Testis (tissue), 3 donors: Measurements from ENCODE around the gene DNAJC6. TPM values are rescaled to one million over a fixed set of nuclear protein-coding genes. Genes with fewer than 3 reads are reported as not detected.

Experiments
- DNase-seq: peaks from one replicate; pipeline ENCODE4 v3.0.0-alpha.2; 2019
- H3K27ac ChIP-seq, 2 donors: fragments of 200-600 bp; sonication (generic); one replicate each; pipeline ENCODE4 v1.5.1; 2019
- H3K27me3 ChIP-seq: fragments of 200-600 bp; sonication (generic); one replicate; pipeline ENCODE4 v1.5.1; 2019
- H3K36me3 ChIP-seq: fragments of 200-600 bp; sonication (generic); one replicate; pipeline ENCODE4 v1.5.1; 2017; ENCODE audit warnings: low read depth; ENCODE audit errors: missing control alignments
- H3K4me1 ChIP-seq: fragments of 200-600 bp; sonication (generic); one replicate; pipeline ENCODE4 v1.5.1; 2019
- H3K4me3 ChIP-seq, 2 donors: fragments of 200-600 bp; sonication (generic); one replicate each; pipeline ENCODE4 v1.5.1; 2017 to 2019
- H3K9me3 ChIP-seq: fragments of 200-600 bp; sonication (generic); one replicate; pipeline ENCODE4 v1.5.1; 2017
- CTCF ChIP-seq, 3 experiments: fragments of 450-650 bp in 2 of 3; fragments of 200-600 bp in 1 of 3; sonication (generic) in 1 of 3; IDR thresholded peaks; one replicate each; pipeline ENCODE4 v1.5.1; 2016 to 2019; ENCODE audit warnings: antibody characterized with exemption in 3 of 3, mild to moderate bottlenecking in 2 of 3, moderate library complexity in 1 of 3
- POLR2A ChIP-seq: fragments of 450-650 bp; IDR thresholded peaks from one replicate; pipeline ENCODE4 v1.6.1; 2017; ENCODE audit warnings: antibody characterized with exemption, mild to moderate bottlenecking, moderate library complexity
- WGBS, 2 donors: methylation state at CpG; one replicate each; pipeline ENCODE4 v1.1.5; 2018; 5-methylcytosine and 5-hydroxymethylcytosine counted together
- intact Hi-C: fragments of 100-400 bp; cut with DNase I; formaldehyde crosslinking; loops from one replicate; pipeline ENCODE4 v1.15.1; 2023; ENCODE audit warnings: low total_unique reads
- polyA plus RNA-seq: library from polyadenylated mRNA; stranded (reverse); fragments of 350-450 nt; fragmentation: Illumina TruSeq; extraction: RNeasy Lipid Tissue Mini Kit (QIAGEN cat#74804); gene quantifications from one replicate; pipeline ENCODE4 v1.2.3, GENCODE V29; 2014; ENCODE audit warnings: low read depth, low replicate concordance; ENCODE audit not compliant: insufficient read depth
- total RNA-seq, 2 donors: library from RNA; depleted of rRNA; stranded (reverse); fragments of >200 nt; gene quantifications; one replicate each; pipeline ENCODE4 v1.2.3, GENCODE V29; 2016

The DNAJC6 gene
- total and polyA plus RNA-seq, 3 donors from 2014 or later: 5.1 to 7.3 (median 5.2) TPM

GRCh38 chr1:65419681-65420589 lies 110.6 kb downstream of the DNAJC6 start:
- Histone ChIP-seq H3K4me1 (peaks cover 25% of the 10 kb centered on the region), H3K9me3 (no peaks in the 10 kb centered on the region), H3K36me3 (no peaks in the 10 kb centered on the region), H3K27me3 (no peaks in the 10 kb centered on the region), H3K4me3 (peak overlapping the region; percentile 67 to 94), H3K27ac (peak overlapping the region; percentile 94 to 98)
- intact Hi-C loops: no loop called here
- TF ChIP-seq CTCF (IDR thresholded peaks at IDR 0.05) (no peak), POLR2A (no peak)
- WGBS, 2 donors: 0% methylated on average over 16 to 44 of the region's 52 CpGs
- DNase-seq: peak; percentile 99

- TF ChIP-seq CTCF (IDR thresholded peaks at IDR 0.05) (no peak), POLR2A (no peak)
- Histone ChIP-seq H3K27ac (peak within 1 kb of the TSS; percentile 94 to 98), H3K4me1 (peaks cover 25% of the 10 kb centered on the region), H3K27me3 (no peaks in the 10 kb centered on the region), H3K4me3 (peak within 1 kb of the TSS; percentile 67 to 94), H3K36me3 (no peaks in the 10 kb centered on the region), H3K9me3 (no peaks in the 10 kb centered on the region)
- DNase-seq: no peak
- WGBS, 2 donors: 0% methylated on average over 19 to 53 of the region's 60 CpGs
- intact Hi-C loops: no loop called here
Measured at GRCh38 chr1:65420590-65421350, 111.4 kb downstream of the DNAJC6 start, which contains the start of the genes LEPR and LEPROT. TSS of gene LEPR (plus strand) at chr1:65420668. CDS start at chr1:65565566, 144,898 bp downstream. TSS of gene LEPROT (plus strand) at chr1:65420668. CDS start at chr1:65420725, 57 bp downstream.

DNA sequence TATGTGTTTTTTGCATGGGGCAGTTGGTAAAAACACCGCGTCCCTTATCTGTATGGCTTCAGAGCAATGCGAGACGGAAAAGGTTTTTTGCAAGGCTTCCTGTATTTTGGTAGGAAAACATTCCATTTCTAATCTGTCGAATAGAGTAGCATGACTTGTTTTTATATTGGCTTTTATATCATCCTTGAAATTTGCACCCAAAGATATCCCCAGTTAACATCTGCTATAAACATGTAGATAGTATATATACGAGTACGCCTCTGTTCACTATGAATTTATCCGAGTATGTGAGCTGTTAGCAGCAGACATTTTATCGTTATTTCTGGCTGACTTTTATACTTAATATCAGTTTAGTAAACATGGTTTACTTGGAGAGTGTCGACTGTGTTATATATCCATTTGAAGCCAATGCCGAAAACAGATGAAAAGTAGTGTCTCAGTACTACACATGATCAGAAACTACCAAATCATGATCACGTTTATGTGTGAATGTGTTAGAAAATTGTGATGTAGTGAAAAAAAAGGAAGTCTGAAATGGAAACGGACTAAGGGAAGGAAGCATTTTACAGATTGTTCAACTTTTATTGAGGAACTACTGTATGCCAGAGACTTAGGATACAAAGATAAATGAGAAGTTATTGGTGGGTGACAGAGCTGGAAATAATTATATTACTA lies 112.1 kb downstream of the DNAJC6 start:
- 2% methylated on average over 13 of the region's 13 CpGs for WGBS, 2 donors
- Histone ChIP-seq H3K4me3 (peak overlapping the region; percentile 67 to 94), H3K27me3 (no peaks in the 10 kb centered on the region), H3K27ac (peak overlapping the region; percentile 94 to 98), H3K9me3 (no peaks in the 10 kb centered on the region), H3K4me1 (peaks cover 25% of the 10 kb centered on the region), H3K36me3 (no peaks in the 10 kb centered on the region)
- no peak for TF ChIP-seq CTCF (IDR thresholded peaks at IDR 0.05)
- TF ChIP-seq POLR2A: no peak
- DNase-seq: no peak
- intact Hi-C loops: no loop called here

DNA sequence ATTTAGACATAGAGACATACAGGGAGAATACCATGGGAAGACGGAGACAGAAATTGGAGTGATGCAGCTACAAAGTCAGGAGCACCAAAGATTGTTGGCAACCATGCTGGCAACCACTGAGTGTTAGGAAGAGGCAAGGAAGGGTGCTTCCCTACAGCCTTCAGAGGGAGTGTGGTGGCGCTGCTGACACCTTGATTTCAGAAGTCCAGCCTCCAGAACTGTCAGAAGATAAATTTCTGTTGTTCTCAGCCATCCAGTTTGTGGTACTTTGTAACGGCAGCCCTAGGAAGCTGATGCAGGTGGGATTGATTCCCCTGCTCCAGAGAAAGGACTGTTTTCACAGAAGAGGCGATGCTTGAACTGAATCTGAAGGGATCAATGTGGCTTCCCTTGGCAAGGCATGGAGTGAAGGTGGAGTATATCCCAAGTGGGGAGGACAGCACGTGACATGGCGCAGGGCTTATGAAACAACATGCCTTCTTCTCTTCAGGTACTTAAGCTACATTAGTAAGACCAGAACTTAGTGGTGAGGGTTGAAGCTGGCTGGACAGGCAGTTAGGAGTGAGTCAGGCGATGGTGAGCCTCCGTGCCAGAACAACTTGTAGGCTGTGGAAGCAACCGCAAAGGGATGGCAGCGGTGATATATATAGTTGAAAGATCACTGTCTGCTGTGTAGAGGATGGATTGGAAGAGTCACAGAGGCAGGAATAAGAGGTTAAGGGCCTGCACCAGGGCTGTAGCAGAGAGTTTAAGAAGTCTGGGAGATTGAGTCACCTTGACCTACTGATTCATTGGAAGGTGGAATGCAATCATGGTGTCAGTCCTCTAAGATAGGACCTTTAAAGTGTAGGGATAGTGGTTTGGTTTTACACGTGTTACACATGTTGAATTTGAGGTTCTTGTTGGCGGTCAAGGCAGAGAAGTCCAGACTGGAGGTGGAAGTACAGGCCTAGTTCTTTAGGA lies 113.2 kb downstream of the DNAJC6 start:
- no peak overlapping the region for H3K4me3 ChIP-seq
- peak overlapping the region; percentile 94 to 98 for H3K27ac ChIP-seq
- no peaks in the 10 kb centered on the region for H3K9me3 ChIP-seq
- intact Hi-C loops: no loop called here
- peaks cover 25% of the 10 kb centered on the region for H3K4me1 ChIP-seq
- WGBS, 2 donors: 75 to 86% methylated on average over 12 of the region's 12 CpGs
- TF ChIP-seq CTCF (IDR thresholded peaks at IDR 0.05) (no peak), POLR2A (no peak)
- DNase-seq: peak; percentile 60
- H3K36me3 ChIP-seq: no peaks in the 10 kb centered on the region
- no peaks in the 10 kb centered on the region for H3K27me3 ChIP-seq
